Breast epithelium (tissue), 4 donors: ENCODE measurements around the gene PLAAT3. TPM values are rescaled to one million over a fixed set of nuclear protein-coding genes. Genes with fewer than 3 reads are reported as not detected.
A peak's percentile ranks its signal among the peaks of the same experiment; 100 is the strongest.

Experiments
- DNase-seq, 2 donors: peaks; one replicate each; pipeline ENCODE4 v3.0.0-alpha.2; 2019; ENCODE audit warnings: low spot score in 2 of 2
- H3K27ac ChIP-seq, 2 donors: fragments of 200-600 bp; sonication (generic) in 1 of 2; one replicate each; pipeline ENCODE4 v1.5.1; 2016 to 2019; ENCODE audit warnings: mild to moderate bottlenecking in 1 of 2
- H3K27me3 ChIP-seq, 2 donors: fragments of 200-600 bp; sonication (generic) in 1 of 2; one replicate each; pipeline versions ENCODE4 v1.5.1 to v1.6.0; 2017 to 2019; ENCODE audit warnings: control low read depth in 1 of 2, mild to moderate bottlenecking in 1 of 2
- H3K36me3 ChIP-seq: fragments of 200-600 bp; one replicate; pipeline ENCODE4 v1.5.1; 2019
- H3K4me1 ChIP-seq, 2 donors: fragments of 200-600 bp; sonication (generic); one replicate each; pipeline ENCODE4 v1.5.1; 2016 to 2019; ENCODE audit warnings: control low read depth in 1 of 2
- H3K4me3 ChIP-seq, 3 donors: fragments of 200-600 bp; sonication (generic); 1 replicate in 2 of 3; 2 replicates in 1 of 3; pipeline ENCODE4 v1.5.1; 2016 to 2019; ENCODE audit warnings: mild to moderate bottlenecking in 3 of 3, moderate library complexity in 2 of 3
- H3K9me3 ChIP-seq, 2 donors: fragments of 200-600 bp; sonication (generic) in 1 of 2; one replicate each; pipeline ENCODE4 v1.5.1; 2016 to 2019; ENCODE audit warnings: control low read depth in 1 of 2
- POLR2A ChIP-seq: fragments of 450-650 bp; IDR thresholded peaks from one replicate; pipeline ENCODE4 v1.6.1; 2016; ENCODE audit warnings: antibody characterized with exemption, mild to moderate bottlenecking, moderate library complexity
- POLR2AphosphoS5 ChIP-seq, 3 donors: sonication (generic); formaldehyde crosslinking; IDR thresholded peaks; one replicate each; pipeline ENCODE4 v1.6.1; 2017; ENCODE audit warnings: antibody characterized with exemption in 3 of 3
- intact Hi-C: fragments of 100-400 bp; cut with DNase I; formaldehyde crosslinking; loops from one replicate; pipeline ENCODE4 v1.15.1; 2023; ENCODE audit warnings: low total_unique reads
- total RNA-seq, 3 donors: library from RNA; depleted of rRNA; stranded (reverse); fragments of >200 nt; gene quantifications; one replicate each; pipeline ENCODE4 v1.1.0, GENCODE V29; 2016
- TF ChIP-seq, protein P1 (sequence below), 3 donors: fragments of 450-650 bp; IDR thresholded peaks; one replicate each; pipeline ENCODE4 v1.5.1; 2016 to 2017; ENCODE audit warnings: antibody characterized with exemption in 3 of 3, mild to moderate bottlenecking in 3 of 3, moderate library complexity in 3 of 3

PLAAT3 gene
- total RNA-seq, 3 donors from 2014 or later, result 128 to 527 (median 204) TPM

- no peaks in the 10 kb centered on the region for H3K27me3 ChIP-seq
- peak in 1 of 3 donors; percentile 16 for TF ChIP-seq POLR2AphosphoS5 (IDR thresholded peaks at IDR 0.05)
- TF ChIP-seq POLR2A, result peak; percentile 28
- TF ChIP-seq, protein P1, sequence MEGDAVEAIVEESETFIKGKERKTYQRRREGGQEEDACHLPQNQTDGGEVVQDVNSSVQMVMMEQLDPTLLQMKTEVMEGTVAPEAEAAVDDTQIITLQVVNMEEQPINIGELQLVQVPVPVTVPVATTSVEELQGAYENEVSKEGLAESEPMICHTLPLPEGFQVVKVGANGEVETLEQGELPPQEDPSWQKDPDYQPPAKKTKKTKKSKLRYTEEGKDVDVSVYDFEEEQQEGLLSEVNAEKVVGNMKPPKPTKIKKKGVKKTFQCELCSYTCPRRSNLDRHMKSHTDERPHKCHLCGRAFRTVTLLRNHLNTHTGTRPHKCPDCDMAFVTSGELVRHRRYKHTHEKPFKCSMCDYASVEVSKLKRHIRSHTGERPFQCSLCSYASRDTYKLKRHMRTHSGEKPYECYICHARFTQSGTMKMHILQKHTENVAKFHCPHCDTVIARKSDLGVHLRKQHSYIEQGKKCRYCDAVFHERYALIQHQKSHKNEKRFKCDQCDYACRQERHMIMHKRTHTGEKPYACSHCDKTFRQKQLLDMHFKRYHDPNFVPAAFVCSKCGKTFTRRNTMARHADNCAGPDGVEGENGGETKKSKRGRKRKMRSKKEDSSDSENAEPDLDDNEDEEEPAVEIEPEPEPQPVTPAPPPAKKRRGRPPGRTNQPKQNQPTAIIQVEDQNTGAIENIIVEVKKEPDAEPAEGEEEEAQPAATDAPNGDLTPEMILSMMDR (IDR thresholded peaks at IDR 0.05), result no peak
- peaks cover 14 to 16% of the 10 kb centered on the region in 2 donors for H3K4me1 ChIP-seq
- H3K9me3 ChIP-seq, result no peaks in the 10 kb centered on the region
- H3K4me3 ChIP-seq, result peak overlapping the region; percentile 74 to 84 (median 74)
- peak in 1 of 2 donors; percentile 63 for DNase-seq
- H3K27ac ChIP-seq, result peak overlapping the region; percentile 92 to 93
- intact Hi-C loops, result no loop called here
- H3K36me3 ChIP-seq, result no peaks in the 10 kb centered on the region
These were observed 607 bp downstream of the PLAAT3 start for GRCh38 chr11:63613517-63614135.

- peak overlapping the region; percentile 92 to 93 for H3K27ac ChIP-seq
- peaks cover 14 to 19% of the 10 kb centered on the region in 2 donors for H3K4me1 ChIP-seq
- no peaks in the 10 kb centered on the region for H3K27me3 ChIP-seq
- intact Hi-C loops, result no loop called here
- no peaks in the 10 kb centered on the region for H3K9me3 ChIP-seq
- no peaks in the 10 kb centered on the region for H3K36me3 ChIP-seq
- H3K4me3 ChIP-seq, result peak overlapping the region in 2 of 3 donors; percentile 74 to 84
- DNase-seq, result no peak
- TF ChIP-seq POLR2A, result no peak
- TF ChIP-seq POLR2AphosphoS5 (IDR thresholded peaks at IDR 0.05), result no peak
- TF ChIP-seq, protein P1 (IDR thresholded peaks at IDR 0.05), result no peak
These were observed 2.1 kb downstream of the PLAAT3 start for GRCh38 chr11:63612181-63612580.

DNA sequence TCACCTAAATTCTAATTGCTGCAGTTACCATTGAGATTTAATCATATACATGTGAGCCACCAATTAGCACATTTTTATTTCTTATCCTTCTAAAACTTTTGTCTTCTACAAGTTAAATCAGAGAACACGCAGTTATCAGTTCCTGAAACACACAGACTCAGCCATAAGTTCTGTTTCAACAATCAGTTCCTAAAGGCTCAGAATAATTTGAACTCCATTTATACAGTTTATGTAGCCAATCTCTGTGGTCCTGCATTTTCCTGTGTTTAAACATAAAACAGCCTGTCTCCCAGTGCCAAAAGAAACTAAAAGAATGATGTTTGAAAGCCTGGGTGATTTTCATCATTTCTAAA lies 2.9 kb downstream of the PLAAT3 start:
- H3K27ac ChIP-seq, result peak overlapping the region; percentile 92 to 93
- H3K4me3 ChIP-seq, result peak overlapping the region; percentile 2 to 84 (median 74)
- H3K27me3 ChIP-seq, result no peaks in the 10 kb centered on the region
- no peaks in the 10 kb centered on the region for H3K9me3 ChIP-seq
- TF ChIP-seq, protein P1 (IDR thresholded peaks at IDR 0.05), result no peak
- TF ChIP-seq POLR2AphosphoS5 (IDR thresholded peaks at IDR 0.05), result no peak
- no peak for TF ChIP-seq POLR2A
- no peak for DNase-seq
- intact Hi-C loops, result no loop called here
- H3K4me1 ChIP-seq, result peaks cover 14 to 19% of the 10 kb centered on the region in 2 donors
- no peaks in the 10 kb centered on the region for H3K36me3 ChIP-seq

GRCh38 chr11:63610604-63611394 lies 3.4 kb downstream of the PLAAT3 start:
- Histone ChIP-seq H3K4me1 (peaks cover 14 to 19% of the 10 kb centered on the region in 2 donors), H3K36me3 (no peaks in the 10 kb centered on the region), H3K4me3 (peak overlapping the region; percentile 2 to 84 (median 74)), H3K27me3 (no peaks in the 10 kb centered on the region), H3K9me3 (no peaks in the 10 kb centered on the region), H3K27ac (peak overlapping the region; percentile 92 to 93)
- TF ChIP-seq, protein P1 (IDR thresholded peaks at IDR 0.05), result peak in 2 of 3 donors; percentile 17 to 39
- no peak for TF ChIP-seq POLR2A
- intact Hi-C loops, result no loop called here
- no peak for DNase-seq
